Head of caudate nucleus (tissue), 42 donors: ENCODE measurements around the gene SLC8A1.

ENCODE experiments used
- DNase-seq, 42 donors: peaks; one replicate each; pipeline versions ENCODE4 v3.0.0 to v3.0.0-alpha.2; 2020 to 2021; ENCODE audit warnings: mixed read lengths in 7 of 42
- intact Hi-C: fragments of 100-400 bp; cut with DNase I; formaldehyde crosslinking; loops from one replicate; pipeline ENCODE4 v1.15.0; 2022

The SLC8A1 gene

GRCh38 chr2:40265602-40266001 is 186.3 kb downstream of the SLC8A1 start:
- intact Hi-C loops, result no loop called here
- no peak for DNase-seq

- DNase-seq, result no peak
- intact Hi-C loops, result no loop called here
Measured at GRCh38 chr2:40261042-40261441, 190.8 kb downstream of the SLC8A1 start.

GRCh38 chr2:40260437-40260836 is 191.5 kb downstream of the SLC8A1 start:
- no peak for DNase-seq
- intact Hi-C loops, result no loop called here

DNA sequence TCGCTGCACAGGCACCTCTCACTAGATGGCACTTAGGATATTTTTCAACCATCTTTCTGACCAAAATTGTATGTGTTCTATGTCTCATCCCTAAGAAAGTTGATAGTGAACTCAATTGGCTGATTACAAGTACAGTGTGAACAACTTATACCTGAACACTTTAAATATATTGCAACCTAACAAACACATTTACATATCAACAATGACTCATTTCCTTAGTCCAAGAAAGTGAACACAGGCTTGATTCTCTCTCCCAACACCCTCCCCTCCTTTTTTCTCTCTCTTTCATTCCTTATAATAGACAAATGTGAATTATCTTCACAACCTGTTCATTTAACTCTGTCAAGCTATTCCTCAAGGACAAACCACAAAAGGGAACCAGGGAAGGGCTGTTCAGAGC is 192.0 kb downstream of the SLC8A1 start:
- intact Hi-C loops, result no loop called here
- DNase-seq, result no peak

DNA sequence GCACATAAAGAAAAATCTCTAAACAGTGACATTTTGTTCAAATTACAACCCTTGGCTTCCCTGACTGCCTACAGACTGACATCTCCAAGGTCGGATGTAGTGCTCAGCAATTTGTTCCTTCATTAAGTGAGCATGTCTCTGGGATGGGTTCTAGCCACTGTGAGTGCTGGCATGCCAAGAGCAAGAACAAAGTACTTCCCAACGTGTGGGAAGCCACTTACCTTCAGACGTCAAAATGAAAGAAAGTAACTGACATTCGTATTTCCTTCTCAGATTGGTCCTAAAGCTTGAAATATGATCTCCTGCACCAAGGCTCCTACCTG is 193.8 kb downstream of the SLC8A1 start:
- DNase-seq, result peak in 6 of 42 donors; percentile 25 to 63 (median 36)
- intact Hi-C loops, result no loop called here

GRCh38 chr2:40257340-40258134 is 194.4 kb downstream of the SLC8A1 start:
- no peak for DNase-seq
- intact Hi-C loops, result no loop called here

GRCh38 chr2:40256649-40257048 is 195.2 kb downstream of the SLC8A1 start:
- DNase-seq, result no peak
- intact Hi-C loops, result no loop called here

DNA sequence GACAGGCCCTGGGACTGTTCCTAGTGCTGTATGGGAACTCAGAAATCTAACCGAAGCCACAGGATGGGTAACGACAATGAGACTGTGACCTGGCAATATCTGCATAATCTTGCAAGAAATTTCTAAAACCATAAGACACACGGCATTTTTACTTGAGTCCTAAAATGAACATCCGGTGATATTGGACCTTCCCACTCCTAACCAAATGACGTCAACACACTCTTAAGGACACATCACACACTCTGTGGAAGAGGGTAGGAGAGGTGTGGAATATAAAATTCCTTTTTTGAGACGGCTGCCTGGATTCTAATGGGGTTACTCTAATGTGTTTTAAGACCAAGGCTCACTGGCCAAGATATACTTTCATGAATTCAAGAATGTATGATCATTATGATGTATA is 195.9 kb downstream of the SLC8A1 start:
- intact Hi-C loops, result no loop called here
- no peak for DNase-seq

- no peak for DNase-seq
- intact Hi-C loops, result no loop called here
Measured at GRCh38 chr2:40255103-40255502, 196.8 kb downstream of the SLC8A1 start.

DNA sequence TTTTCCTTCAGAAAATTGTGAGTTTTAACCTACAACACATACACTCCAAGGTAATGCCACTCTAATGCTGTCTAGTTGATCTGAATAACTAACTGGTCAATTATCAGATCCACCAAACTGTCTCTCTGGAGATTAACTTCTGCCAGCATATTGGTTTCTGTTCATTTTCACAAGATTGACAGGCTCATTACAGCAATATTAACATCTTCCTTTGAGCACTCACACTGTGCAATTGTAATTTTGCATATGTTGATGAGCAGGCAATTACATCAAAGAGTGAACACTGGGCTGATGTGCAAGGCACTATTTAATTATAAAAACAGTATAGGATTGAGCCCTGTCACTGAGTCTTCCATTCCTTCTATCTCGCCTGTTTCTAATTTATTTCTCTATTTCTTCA is 197.3 kb downstream of the SLC8A1 start:
- intact Hi-C loops, result no loop called here
- DNase-seq, result no peak

GRCh38 chr2:40251137-40251536 is 200.8 kb downstream of the SLC8A1 start:
- intact Hi-C loops, result no loop called here
- DNase-seq, result no peak

GRCh38 chr2:40249577-40249976 is 202.3 kb downstream of the SLC8A1 start:
- intact Hi-C loops, result no loop called here
- DNase-seq, result no peak

GRCh38 chr2:40248294-40248693 is 203.6 kb downstream of the SLC8A1 start:
- intact Hi-C loops, result no loop called here
- no peak for DNase-seq

GRCh38 chr2:40244675-40245074 is 207.2 kb downstream of the SLC8A1 start:
- intact Hi-C loops, result no loop called here
- DNase-seq, result peak in 41 of 42 donors; percentile 9 to 80 (median 53)

DNA sequence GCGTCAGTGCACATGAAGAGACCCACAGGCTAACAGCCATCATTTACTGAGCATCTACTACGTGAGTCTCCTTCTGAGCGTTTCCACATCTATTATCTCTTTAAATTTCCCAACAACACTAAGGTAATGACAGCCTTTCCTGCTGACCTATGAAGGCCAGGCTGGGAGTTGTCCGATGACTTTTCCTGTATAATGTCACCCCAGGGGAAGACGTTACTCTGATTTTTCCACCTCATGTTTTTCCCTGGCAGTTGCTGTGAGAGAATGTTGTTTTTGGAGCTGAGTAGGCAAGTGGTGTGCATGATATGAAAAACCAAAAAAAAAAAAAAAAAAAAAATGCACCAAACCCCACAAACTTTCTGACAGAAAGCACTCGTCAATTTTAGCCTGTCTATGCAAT is 207.6 kb downstream of the SLC8A1 start:
- intact Hi-C loops, result no loop called here
- no peak for DNase-seq

DNA sequence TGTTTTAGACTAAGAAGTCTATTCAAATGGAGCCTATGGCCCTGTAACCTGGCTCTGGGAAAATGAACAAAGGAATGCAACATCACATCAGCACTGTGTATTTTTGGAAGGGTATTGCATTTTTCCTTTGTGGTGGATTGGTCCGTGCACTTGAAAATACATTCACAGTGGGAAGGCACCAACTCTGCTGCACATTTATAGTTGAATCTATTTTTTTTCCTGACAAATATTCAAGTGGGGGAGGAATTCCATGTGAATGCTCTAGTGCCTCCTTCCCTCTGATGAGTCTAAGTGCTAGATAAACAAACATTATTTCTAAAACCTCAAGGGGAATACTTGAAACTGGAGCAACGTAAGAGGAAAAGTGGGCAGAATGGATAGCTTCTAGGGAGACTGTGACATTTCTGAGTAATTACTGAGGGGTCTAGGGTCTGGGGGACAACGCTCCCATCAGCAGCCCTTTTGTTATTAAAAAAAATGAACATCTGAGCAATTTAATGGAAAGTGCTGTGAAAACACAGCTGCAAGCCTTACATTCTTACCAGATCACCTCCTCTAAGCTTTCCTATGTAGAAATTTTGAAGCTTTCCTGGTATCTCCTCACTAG is 208.2 kb downstream of the SLC8A1 start:
- no peak for DNase-seq
- intact Hi-C loops, result no loop called here

- no peak for DNase-seq
- intact Hi-C loops, result no loop called here
Measured at GRCh38 chr2:40242315-40242714, 209.6 kb downstream of the SLC8A1 start.

GRCh38 chr2:40240070-40240469 is 211.8 kb downstream of the SLC8A1 start:
- intact Hi-C loops, result no loop called here
- peak; percentile 28 to 86 (median 62) for DNase-seq

DNA sequence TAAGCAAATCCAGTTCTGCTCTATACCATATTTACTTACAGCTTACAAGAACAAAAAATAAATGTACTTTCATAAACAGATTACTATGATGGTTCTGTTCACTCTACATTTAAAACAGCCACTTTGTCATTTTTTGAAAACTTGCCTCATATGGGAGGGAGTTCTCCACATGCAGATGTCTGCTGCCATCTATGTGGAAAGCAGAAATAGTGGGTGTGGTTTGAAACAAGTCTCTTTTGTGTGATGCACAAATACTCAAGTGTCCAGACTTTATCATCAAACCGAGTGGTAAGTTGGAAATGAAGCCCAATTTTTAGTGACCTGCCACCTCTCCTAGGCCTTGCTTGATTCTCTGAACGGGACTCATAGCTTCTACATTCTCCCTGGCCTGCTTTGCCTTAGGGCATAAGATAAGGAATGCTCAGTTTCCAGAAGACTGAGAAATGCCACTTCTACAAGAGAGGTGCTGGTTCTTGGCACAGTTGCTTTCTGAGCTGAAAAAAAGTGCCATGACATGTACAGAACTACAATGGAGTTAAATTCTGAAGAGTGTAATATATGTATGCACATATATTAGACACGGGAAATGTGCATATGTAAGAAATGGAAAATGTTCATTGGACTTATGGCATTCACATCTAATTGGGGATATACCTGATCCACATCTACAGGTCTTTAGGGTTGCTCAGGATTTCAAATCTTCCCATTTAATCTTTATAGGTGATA is 221.0 kb downstream of the SLC8A1 start:
- DNase-seq, result no peak

DNA sequence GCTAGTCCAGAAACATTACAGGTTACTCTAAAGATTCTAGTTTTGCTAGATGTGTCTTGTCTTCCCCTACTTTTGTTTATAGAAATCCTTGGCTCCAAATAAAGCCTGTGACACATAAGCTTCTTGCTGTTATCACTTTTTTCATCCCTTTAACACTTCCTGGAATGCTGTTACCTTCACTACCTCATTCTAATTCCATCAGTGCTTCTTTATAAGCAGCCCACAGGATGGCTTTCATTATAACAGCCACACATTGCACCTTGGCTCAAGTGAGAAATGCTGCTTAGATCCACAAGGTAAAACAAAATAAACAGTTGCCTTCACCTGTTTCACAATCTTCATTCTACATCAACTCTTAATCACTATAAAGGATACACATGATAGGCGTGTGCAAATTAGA is 221.7 kb downstream of the SLC8A1 start:
- DNase-seq, result no peak
- intact Hi-C loops, result no loop called here

More for the DNA sequence above, 221.0 kb downstream of the SLC8A1 start:
- intact Hi-C loops, result no loop called here
